CD4-positive, alpha-beta T cell treated with Interleukin-1 beta for 1 hour (primary cell): Measurements from ENCODE around the gene KIF27.
"Not testable (repeated sequence)": the region's sequence is repeated elsewhere in the genome, so short reads cannot be mapped to it uniquely, and the experiment has no call there.

Experiments
- DNase-seq, 2 donors: peaks; one replicate each; pipeline ENCODE4 v3.0.0-alpha.2; 2020 to 2022

KIF27 gene

GRCh38 chr9:83930881-83931280 is 9.6 kb upstream of the KIF27 start:
- no peak for DNase-seq

DNA sequence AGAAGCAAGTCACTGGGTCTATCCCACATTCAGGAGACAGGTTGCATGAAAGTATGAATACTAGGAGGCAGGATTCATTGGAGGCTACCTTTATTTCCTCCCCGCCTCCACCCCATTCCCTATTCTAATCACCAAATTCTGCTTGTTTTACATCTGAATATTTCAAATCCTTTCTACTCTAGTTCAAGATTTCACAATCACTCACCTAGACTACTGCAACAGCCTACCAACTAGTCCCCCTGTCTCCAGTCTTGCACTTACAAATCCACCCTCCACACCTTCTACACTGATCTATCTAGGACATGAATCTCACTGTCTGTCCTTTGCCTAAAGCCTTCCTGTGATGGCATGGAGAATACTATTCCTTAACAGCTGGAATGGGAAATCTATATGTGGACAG is 6.4 kb upstream of the KIF27 start:
- DNase-seq, result no peak

DNA sequence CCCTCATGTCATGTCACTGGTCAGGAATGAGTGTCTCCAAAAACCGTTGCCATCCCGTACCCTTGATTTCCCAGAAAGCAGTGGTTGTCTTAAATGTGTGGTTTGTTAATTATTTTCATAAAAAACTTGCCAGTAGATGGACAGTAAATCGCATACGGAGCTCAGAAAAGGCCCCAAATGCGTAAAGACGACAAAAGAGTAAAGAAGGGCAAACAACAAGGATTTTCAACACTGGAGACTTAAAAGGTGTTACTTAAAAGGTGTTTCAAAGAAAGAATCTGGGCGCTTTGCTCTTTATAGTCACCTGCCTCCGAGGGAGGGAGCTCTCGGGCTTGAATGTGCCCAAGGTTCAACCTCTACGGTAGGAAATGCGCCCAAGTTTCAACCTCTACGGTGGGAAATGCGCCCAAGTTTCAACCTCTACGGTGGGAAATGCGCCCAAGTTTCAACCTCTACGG is 734 bp downstream of the KIF27 start:
- DNase-seq, result no peak

GRCh38 chr9:83919111-83919510 is 2.1 kb downstream of the KIF27 start:
- no peak for DNase-seq

GRCh38 chr9:83912194-83912593 is 9.0 kb downstream of the KIF27 start:
- peak in 1 of 2 donors; percentile 62 for DNase-seq

- no peak for DNase-seq
Observed at GRCh38 chr9:83906144-83906543, 15.1 kb downstream of the KIF27 start.

- DNase-seq, result not testable (repeated sequence)
Observed at GRCh38 chr9:83900615-83901014, 20.6 kb downstream of the KIF27 start.

- DNase-seq, result not testable (repeated sequence)
Observed at GRCh38 chr9:83894301-83894700, 26.9 kb downstream of the KIF27 start.

DNA sequence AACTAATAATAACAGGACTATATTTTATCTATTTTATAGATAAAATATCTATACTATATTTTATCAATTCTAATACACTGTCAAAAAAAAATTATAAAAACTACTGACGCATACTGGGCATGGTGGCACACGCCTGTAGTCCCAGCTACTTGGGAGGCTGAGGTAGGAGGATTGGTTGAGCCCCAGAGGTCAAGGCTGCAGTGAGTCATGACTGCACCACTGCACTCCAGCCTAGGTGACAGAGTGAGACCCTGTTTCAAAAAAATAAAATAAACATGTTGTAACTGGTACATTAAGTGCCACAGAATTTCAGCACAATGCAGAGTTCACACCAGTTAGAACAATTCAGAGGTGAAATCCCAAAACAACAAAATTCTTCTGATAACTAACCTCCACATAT is 34.7 kb downstream of the KIF27 start:
- DNase-seq, result not testable (repeated sequence)

- DNase-seq, result not testable (repeated sequence)
Observed at GRCh38 chr9:83885559-83886240, 35.5 kb downstream of the KIF27 start.

GRCh38 chr9:83881687-83882408 is 39.4 kb downstream of the KIF27 start:
- not testable (repeated sequence) for DNase-seq

DNA sequence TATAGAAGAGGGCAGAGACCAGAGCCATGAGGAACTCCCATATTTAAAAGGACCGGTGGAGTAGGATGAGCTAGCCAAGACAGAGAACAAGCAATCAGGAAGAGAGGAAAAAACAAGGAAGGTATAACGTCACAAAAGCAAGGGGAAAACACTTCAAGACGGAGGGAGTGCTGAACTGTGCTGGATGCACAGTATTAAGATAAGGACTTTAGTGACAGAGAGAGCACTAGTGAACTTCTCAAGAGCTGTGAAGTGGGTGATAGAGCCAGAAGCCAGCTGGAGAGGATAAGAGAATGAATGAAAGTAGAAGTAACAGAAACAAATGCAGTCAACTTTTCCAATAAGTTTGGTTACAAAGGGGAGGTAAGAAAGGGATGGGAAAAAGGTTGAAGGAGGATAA is 45.7 kb downstream of the KIF27 start:
- not testable (repeated sequence) for DNase-seq

GRCh38 chr9:83849895-83850294 is 71.3 kb downstream of the KIF27 start:
- DNase-seq, result not testable (repeated sequence)

- DNase-seq, result not testable (repeated sequence)
Observed at GRCh38 chr9:83837070-83837643, 84.1 kb downstream of the KIF27 start.

- not testable (repeated sequence) for DNase-seq
Observed at GRCh38 chr9:83830426-83831071, 90.7 kb downstream of the KIF27 start.

GRCh38 chr9:83824986-83825623 is 96.1 kb downstream of the KIF27 start:
- DNase-seq, result not testable (repeated sequence)

DNA sequence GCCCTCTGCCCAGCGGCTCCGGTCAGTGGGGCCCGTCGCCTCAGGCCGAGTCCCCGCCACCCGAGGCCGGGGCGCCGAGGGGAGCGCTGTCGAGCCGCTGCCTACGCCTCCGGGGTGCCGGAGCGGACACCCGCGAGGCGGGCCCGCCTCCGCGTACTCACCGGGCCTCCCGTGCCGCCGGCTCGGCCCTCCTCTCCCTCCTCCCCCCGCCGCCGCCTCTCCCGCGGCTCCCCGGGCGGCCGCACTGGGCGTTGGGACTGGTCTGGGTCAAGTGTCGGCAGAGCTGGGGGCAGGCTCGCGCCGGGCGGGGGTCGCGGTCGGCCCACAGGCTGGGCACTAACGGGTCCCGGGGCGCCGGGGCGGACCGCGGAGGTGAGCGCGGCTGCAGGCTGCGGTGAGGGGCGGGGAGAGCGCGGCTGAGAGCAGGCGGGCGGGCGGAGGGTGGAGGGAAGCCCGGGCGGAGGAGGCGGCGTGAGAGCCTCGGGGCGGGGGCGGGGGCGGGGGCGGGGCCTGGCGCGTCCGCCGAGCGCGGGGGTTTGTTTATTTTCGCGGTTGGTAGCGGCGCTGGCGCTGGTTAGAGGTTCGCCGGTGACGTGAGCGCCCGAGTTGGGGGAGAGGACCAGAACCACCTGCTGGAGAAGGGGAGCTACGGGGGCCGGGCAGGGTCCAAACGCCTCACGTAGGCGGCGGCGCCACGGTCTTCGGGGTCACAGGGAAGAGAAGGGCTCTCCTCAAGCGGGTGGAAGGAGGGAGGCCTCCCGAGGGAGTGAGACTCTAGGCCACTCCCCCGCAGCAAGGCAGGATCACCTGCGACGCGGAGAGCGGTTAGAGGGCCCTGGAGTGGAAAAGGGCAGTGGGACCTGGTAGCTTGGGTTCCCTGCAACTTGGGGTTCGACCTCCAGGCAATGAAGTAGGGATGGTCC is 103.6 kb downstream of the KIF27 start, which contains the start of gene GKAP1:
TSS of gene GKAP1 (minus strand) at position 414 of the 923 bp plus-strand sequence. CDS start 11,252 bp downstream, outside the sequence.
- DNase-seq, result peak; percentile 90 to 92

GRCh38 chr9:83817011-83817355 is 104.2 kb downstream of the KIF27 start:
- not testable (repeated sequence) for DNase-seq

GRCh38 chr9:83815120-83815519 is 106.1 kb downstream of the KIF27 start:
- not testable (repeated sequence) for DNase-seq

- not testable (repeated sequence) for DNase-seq
Observed at GRCh38 chr9:83809213-83809612, 112.0 kb downstream of the KIF27 start.

DNA sequence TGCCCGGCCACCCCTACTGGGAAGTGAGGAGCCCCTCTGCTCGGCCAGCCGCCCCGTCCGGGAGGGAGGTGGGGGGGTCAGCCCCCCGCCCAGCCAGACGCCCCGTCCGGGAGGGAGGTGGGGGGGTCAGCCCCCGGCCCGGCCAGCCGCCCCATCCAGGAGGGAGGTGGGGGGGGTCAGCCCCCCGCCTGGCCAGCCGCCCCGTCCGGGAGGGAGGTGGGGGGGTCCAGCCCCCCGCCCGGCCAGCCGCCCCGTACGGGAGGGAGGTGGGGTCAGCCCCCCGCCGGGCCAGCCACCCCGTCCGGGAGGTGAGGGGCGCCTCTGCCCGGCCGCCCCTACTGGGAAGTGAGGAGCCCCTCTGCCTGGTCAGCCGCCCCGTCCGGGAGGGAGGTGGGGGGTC is 116.8 kb downstream of the KIF27 start:
- not testable (repeated sequence) for DNase-seq

DNA sequence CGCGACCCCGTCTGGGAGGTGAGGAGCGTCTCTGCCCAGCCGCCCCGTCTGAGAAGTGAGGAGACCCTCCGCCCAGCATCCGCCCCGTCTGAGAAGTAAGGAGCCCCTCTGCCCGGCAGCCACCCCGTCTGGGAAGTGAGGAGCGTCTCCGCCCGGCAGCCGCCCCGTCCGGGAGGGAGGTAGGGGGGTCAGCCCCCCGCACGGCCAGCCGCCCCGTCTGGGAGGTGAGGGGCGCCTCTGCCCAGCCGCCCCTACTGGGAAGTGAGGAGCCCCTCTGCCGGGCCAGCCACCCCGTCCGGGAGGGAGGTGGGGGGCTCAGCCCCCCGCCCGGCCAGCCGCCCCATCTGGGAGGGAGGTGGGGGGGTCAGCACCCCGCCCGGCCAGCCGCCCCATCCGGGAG is 117.3 kb downstream of the KIF27 start:
- not testable (repeated sequence) for DNase-seq
